Esophagus muscularis mucosa (tissue), 4 donors: ENCODE data around the gene MAST4. TPM values are rescaled to one million over a fixed set of nuclear protein-coding genes. Genes with fewer than 3 reads are reported as not detected.

Source experiments
- DNase-seq: peaks from one replicate; pipeline ENCODE4 v3.0.0-alpha.2; 2017; ENCODE audit errors: extremely low spot score
- H3K27ac ChIP-seq, 4 donors: fragments of 200-600 bp; sonication (generic); replicated peaks in 1 of 4; 1 replicate in 3 of 4; 2 replicates in 1 of 4; pipeline ENCODE4 v1.5.1; 2016 to 2019; ENCODE audit warnings: mild to moderate bottlenecking in 1 of 4
- H3K27me3 ChIP-seq, 4 donors: fragments of 200-600 bp; sonication (generic); one replicate each; pipeline versions ENCODE4 v1.5.1 to v1.6.0; 2016 to 2019
- H3K36me3 ChIP-seq, 4 donors: fragments of 200-600 bp; sonication (generic); one replicate each; pipeline ENCODE4 v1.5.1; 2016 to 2019
- H3K4me1 ChIP-seq, 4 donors: fragments of 200-600 bp; sonication (generic); one replicate each; pipeline ENCODE4 v1.5.1; 2016 to 2019
- H3K4me3 ChIP-seq, 4 donors: fragments of 200-600 bp; sonication (generic); 1 replicate in 2 of 4; 2 replicates in 2 of 4; pipeline ENCODE4 v1.5.1; 2016 to 2019; ENCODE audit warnings: mild to moderate bottlenecking in 4 of 4, moderate library complexity in 1 of 4
- H3K9me3 ChIP-seq, 4 donors: fragments of 200-600 bp; sonication (generic); 1 replicate in 3 of 4; 2 replicates in 1 of 4; pipeline ENCODE4 v1.5.1; 2016 to 2019
- EP300 ChIP-seq: sonication (generic); formaldehyde crosslinking; IDR thresholded peaks from one replicate; pipeline ENCODE4 v1.6.1; 2017; ENCODE audit warnings: antibody characterized with exemption
- POLR2A ChIP-seq: fragments of 450-650 bp; IDR thresholded peaks from one replicate; pipeline ENCODE4 v1.6.1; 2017; ENCODE audit warnings: antibody characterized with exemption, moderate library complexity, mild to moderate bottlenecking, low read depth
- POLR2AphosphoS5 ChIP-seq, 2 donors: sonication (generic); formaldehyde crosslinking; IDR thresholded peaks; one replicate each; pipeline ENCODE4 v1.6.1; 2017; ENCODE audit warnings: antibody characterized with exemption in 2 of 2
- WGBS: methylation state at CpG from one replicate; pipeline ENCODE4 v1.1.5; 2018; 5-methylcytosine and 5-hydroxymethylcytosine counted together
- intact Hi-C: fragments of 100-400 bp; cut with DNase I; formaldehyde crosslinking; loops from one replicate; pipeline ENCODE4 v1.15.1; 2023
- total RNA-seq, 4 donors: library from RNA; depleted of rRNA; stranded (reverse); fragments of >200 nt; gene quantifications; one replicate each; pipeline versions ENCODE4 v1.1.0 to v1.2.1, GENCODE V29; 2016
- TF ChIP-seq, protein P1 (sequence below), 3 experiments: fragments of 200-600 bp in 2 of 3; fragments of 450-650 bp in 1 of 3; sonication (generic) in 2 of 3; IDR thresholded peaks; one replicate each; pipeline ENCODE4 v1.5.1; 2017 to 2019; ENCODE audit warnings: antibody characterized with exemption in 3 of 3, mild to moderate bottlenecking in 2 of 3, moderate library complexity in 1 of 3

MAST4 gene
- total RNA-seq, 4 donors from 2014 or later: 26.2 to 39.7 (median 35.8) TPM

DNA sequence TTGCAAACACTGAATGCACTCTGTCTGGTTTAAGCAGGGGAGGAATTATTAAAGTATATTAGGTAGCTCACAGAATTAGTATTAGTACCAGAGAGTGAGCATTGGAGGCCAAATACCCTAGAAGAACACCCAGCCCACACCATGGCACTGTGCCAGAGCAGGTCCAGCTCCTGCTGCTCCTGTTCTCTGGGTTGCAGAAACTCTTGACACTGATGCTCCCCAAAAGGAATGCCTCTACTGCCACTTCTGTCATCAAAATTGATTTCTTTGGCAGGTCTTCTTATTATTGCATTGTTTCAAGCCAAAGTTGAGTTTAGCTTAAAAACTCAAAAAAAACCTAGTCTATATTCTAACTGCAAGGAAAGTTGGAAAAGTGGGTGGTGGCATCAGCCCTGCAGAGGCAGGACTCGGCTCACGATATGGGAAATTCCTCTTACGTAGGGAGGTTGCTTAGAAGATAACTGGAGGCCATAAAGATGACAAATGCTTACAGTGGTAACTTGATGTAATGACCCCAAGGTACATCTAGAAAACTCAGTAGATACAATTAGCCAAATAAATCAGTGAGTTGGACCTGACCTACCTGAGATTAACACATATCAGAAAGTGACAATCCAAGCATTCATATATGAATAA lies 477.0 kb downstream of the MAST4 start:
- no peak overlapping the region for H3K4me3 ChIP-seq
- peaks cover 0 to 9% (median 7%) of the 10 kb centered on the region in 4 donors for H3K4me1 ChIP-seq
- no peaks in the 10 kb centered on the region for H3K36me3 ChIP-seq
- WGBS: 93% methylated on average over 3 of the region's 3 CpGs
- H3K27me3 ChIP-seq: no peaks in the 10 kb centered on the region
- H3K27ac ChIP-seq: no peak overlapping the region
- DNase-seq: no peak
- intact Hi-C loops: no loop called here
- no peaks in the 10 kb centered on the region for H3K9me3 ChIP-seq
- TF ChIP-seq POLR2A (no peak), EP300 (no peak), POLR2AphosphoS5 (IDR thresholded peaks at IDR 0.05) (no peak)
- TF ChIP-seq, protein P1, sequence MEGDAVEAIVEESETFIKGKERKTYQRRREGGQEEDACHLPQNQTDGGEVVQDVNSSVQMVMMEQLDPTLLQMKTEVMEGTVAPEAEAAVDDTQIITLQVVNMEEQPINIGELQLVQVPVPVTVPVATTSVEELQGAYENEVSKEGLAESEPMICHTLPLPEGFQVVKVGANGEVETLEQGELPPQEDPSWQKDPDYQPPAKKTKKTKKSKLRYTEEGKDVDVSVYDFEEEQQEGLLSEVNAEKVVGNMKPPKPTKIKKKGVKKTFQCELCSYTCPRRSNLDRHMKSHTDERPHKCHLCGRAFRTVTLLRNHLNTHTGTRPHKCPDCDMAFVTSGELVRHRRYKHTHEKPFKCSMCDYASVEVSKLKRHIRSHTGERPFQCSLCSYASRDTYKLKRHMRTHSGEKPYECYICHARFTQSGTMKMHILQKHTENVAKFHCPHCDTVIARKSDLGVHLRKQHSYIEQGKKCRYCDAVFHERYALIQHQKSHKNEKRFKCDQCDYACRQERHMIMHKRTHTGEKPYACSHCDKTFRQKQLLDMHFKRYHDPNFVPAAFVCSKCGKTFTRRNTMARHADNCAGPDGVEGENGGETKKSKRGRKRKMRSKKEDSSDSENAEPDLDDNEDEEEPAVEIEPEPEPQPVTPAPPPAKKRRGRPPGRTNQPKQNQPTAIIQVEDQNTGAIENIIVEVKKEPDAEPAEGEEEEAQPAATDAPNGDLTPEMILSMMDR (IDR thresholded peaks at IDR 0.05): no peak

DNA sequence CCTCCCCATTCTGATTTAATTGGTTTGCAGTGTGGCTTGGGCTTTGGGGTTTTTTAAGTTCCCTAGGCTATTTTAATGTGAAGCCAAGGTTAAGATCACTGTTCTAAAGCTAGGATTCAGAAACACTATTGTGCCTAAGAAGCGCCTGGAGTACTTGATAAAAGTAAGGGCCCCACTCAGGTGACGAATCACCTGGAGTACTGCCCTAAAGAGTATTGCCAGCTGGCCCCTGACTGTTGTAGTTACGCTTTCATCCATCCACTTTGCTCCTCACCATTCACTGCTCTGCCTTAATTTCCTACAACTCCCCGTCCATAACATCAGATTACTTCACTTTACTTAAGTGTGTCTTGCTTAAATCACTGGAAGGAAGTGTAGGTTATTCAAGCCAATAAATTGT lies 481.1 kb downstream of the MAST4 start:
- TF ChIP-seq POLR2A (no peak), POLR2AphosphoS5 (IDR thresholded peaks at IDR 0.05) (no peak), EP300 (no peak)
- TF ChIP-seq, protein P1 (IDR thresholded peaks at IDR 0.05): no peak
- intact Hi-C loops: no loop called here
- no peaks in the 10 kb centered on the region for H3K36me3 ChIP-seq
- H3K27me3 ChIP-seq: no peaks in the 10 kb centered on the region
- H3K9me3 ChIP-seq: no peaks in the 10 kb centered on the region
- no peak for DNase-seq
- H3K27ac ChIP-seq: no peak overlapping the region
- 96% methylated on average over 4 of the region's 4 CpGs for WGBS
- no peak overlapping the region for H3K4me3 ChIP-seq
- H3K4me1 ChIP-seq: peaks cover 5 to 15% (median 7%) of the 10 kb centered on the region in 4 donors

DNA sequence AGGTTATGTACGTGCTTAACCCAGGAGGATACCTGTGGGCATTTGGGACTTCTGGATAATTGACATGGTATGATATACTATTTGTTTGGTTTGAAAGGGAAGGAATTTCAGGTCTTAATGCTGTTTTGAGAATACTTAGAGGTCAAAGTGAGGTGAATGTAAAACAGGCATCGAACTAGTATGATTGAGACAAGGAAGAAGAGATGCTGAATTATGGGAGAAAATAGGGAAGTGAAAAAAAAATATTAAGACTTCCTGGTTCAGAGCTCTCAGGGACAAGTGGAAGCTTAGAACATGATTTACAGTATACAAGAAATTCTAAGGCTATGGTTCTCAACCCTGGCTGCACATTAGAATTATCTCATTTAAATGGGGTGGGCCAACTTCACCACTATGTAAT lies 485.1 kb downstream of the MAST4 start:
- intact Hi-C loops: no loop called here
- Histone ChIP-seq H3K27ac (no peak overlapping the region), H3K27me3 (no peaks in the 10 kb centered on the region), H3K36me3 (no peaks in the 10 kb centered on the region), H3K4me1 (peaks cover 5 to 34% (median 15%) of the 10 kb centered on the region in 4 donors), H3K4me3 (no peak overlapping the region), H3K9me3 (no peaks in the 10 kb centered on the region)
- no peak for TF ChIP-seq EP300
- TF ChIP-seq POLR2AphosphoS5 (IDR thresholded peaks at IDR 0.05): no peak
- TF ChIP-seq, protein P1 (IDR thresholded peaks at IDR 0.05): no peak
- TF ChIP-seq POLR2A: no peak
- DNase-seq: no peak
- 83% methylated on average over 2 of the region's 2 CpGs for WGBS

DNA sequence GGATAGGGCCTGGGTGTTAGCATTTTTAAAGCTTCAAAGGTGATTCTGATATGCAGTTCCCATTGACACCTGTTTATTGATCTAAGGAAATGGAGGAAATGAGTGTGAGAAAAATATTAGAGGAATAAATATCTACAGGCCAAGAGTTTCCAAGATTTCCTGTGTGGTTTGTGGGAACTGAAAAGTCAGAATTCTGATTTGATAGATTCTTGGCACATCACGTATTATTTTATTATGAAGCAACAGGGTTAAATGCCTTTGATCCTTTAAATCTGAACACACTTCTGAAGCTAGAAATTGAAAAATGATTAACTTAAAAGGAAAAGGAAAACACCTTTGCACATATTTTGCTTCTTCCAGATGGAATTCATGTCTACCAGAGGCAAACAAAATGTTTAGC lies 486.7 kb downstream of the MAST4 start:
- peaks cover 5 to 34% (median 17%) of the 10 kb centered on the region in 4 donors for H3K4me1 ChIP-seq
- H3K36me3 ChIP-seq: no peaks in the 10 kb centered on the region
- intact Hi-C loops: no loop called here
- no peaks in the 10 kb centered on the region for H3K27me3 ChIP-seq
- H3K4me3 ChIP-seq: no peak overlapping the region
- no peak for TF ChIP-seq POLR2AphosphoS5 (IDR thresholded peaks at IDR 0.05)
- TF ChIP-seq, protein P1 (IDR thresholded peaks at IDR 0.05): no peak
- no peak for TF ChIP-seq POLR2A
- no peak for TF ChIP-seq EP300
- no peaks in the 10 kb centered on the region for H3K9me3 ChIP-seq
- 73% methylated on average over 1 of the region's 1 CpG for WGBS
- H3K27ac ChIP-seq: no peak overlapping the region
- no peak for DNase-seq

DNA sequence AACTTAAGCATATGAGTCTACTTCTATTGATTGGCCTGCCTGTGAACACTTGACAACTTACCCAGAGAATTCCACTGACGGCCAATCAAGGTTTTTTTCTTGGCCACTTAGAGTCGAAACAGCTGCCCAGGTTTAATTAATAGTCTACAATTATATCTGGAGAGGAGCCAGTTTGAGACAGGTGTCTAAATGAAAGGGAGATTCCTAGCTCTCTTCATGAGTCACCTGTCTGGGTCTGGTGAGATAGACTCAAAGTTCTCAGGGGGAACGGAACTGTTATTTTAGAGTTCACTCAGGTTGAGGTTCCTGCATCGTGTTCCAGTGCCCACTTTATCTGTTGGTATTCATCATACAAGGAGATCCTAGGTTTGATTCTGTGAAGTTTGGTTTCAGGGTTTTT lies 489.4 kb downstream of the MAST4 start:
- peaks cover 18 to 41% (median 29%) of the 10 kb centered on the region in 4 donors for H3K4me1 ChIP-seq
- peaks cover 0 to 3% (median 2%) of the 10 kb centered on the region in 4 donors for H3K36me3 ChIP-seq
- intact Hi-C loops: no loop called here
- H3K27me3 ChIP-seq: no peaks in the 10 kb centered on the region
- no peak overlapping the region for H3K4me3 ChIP-seq
- TF ChIP-seq EP300 (no peak), POLR2AphosphoS5 (IDR thresholded peaks at IDR 0.05) (no peak), POLR2A (no peak)
- TF ChIP-seq, protein P1 (IDR thresholded peaks at IDR 0.05): no peak
- no peak for DNase-seq
- H3K27ac ChIP-seq: no peak overlapping the region
- H3K9me3 ChIP-seq: no peaks in the 10 kb centered on the region
- 90% methylated on average over 4 of the region's 4 CpGs for WGBS
